Loucy (cell line): Measurements from ENCODE around the gene OLFM1.

ENCODE experiments used
- CTCF ChIP-seq: fragments of 200-600 bp; sonication (generic); conservative IDR thresholded peaks from 2 replicates; pipeline ENCODE4 v1.5.1; 2014; ENCODE audit warnings: mild to moderate bottlenecking, antibody characterized with exemption, low read length
- EZH2phosphoT487 ChIP-seq: fragments of 200-600 bp; IDR thresholded peaks from 2 replicates; pipeline ENCODE4 v1.6.1; 2018; ENCODE audit warnings: antibody characterized with exemption, mild to moderate bottlenecking, moderate library complexity, borderline replicate concordance

- no peak for TF ChIP-seq EZH2phosphoT487
- TF ChIP-seq CTCF: no peak
Observed at GRCh38 chr9:135070964-135071735, 16.3 kb upstream of the OLFM1 start.
